SK-N-SH treated with all-trans-retinoic acid at 6 μM for 48 hours (cell line): ENCODE results near the gene GBE1.

ENCODE experiments used
- ATAC-seq: fragments of 200-7000 bp; cut with Tn5 transposase; 3 replicates; pipeline ENCODE4 v1.9.1; 2020; ENCODE audit warnings: mild to moderate bottlenecking, moderate library complexity
- ARNTL ChIP-seq: fragments of 450-650 bp; formaldehyde crosslinking; IDR thresholded peaks from 2 replicates; pipeline ENCODE4 v1.5.0; 2020; ENCODE audit warnings: low read depth, mild to moderate bottlenecking, moderate library complexity, borderline replicate concordance
- BACH2 ChIP-seq: fragments of 250-450 bp; sonication (Bioruptor Pico); IDR thresholded peaks from 2 replicates; pipeline ENCODE4 v1.9.0; 2021; ENCODE audit warnings: mild to moderate bottlenecking, borderline replicate concordance
- GLIS3 ChIP-seq: fragments of 250-450 bp; sonication (Bioruptor Pico); IDR thresholded peaks from 2 replicates; pipeline ENCODE4 v1.5.0; 2020; ENCODE audit warnings: mild to moderate bottlenecking, moderate library complexity
- ISL1 ChIP-seq: fragments of 250-450 bp; sonication (Bioruptor Pico); IDR thresholded peaks from 2 replicates; pipeline ENCODE4 v2.1.2; 2022; ENCODE audit warnings: mild to moderate bottlenecking, moderate library complexity
- SNAI2 ChIP-seq: fragments of 250-450 bp; sonication (Bioruptor Pico); IDR thresholded peaks from 2 replicates; pipeline ENCODE4 v1.5.0; 2020; ENCODE audit warnings: mild to moderate bottlenecking, moderate library complexity
- TCF4 ChIP-seq: fragments of 250-450 bp; sonication (Bioruptor Pico); IDR thresholded peaks from 2 replicates; pipeline ENCODE4 v1.8.0; 2021; ENCODE audit warnings: mild to moderate bottlenecking, moderate library complexity, borderline replicate concordance
- TOX ChIP-seq: fragments of 250-450 bp; sonication (Bioruptor Pico); IDR thresholded peaks from 2 replicates; pipeline ENCODE4 v1.8.0; 2021; ENCODE audit warnings: mild to moderate bottlenecking, moderate library complexity, borderline replicate concordance
- TSHZ2 ChIP-seq: fragments of 250-450 bp; sonication (Bioruptor Pico); IDR thresholded peaks from 2 replicates; pipeline ENCODE4 v1.5.0; 2020; ENCODE audit warnings: mild to moderate bottlenecking, moderate library complexity
- ZC3H10 ChIP-seq: fragments of 250-450 bp; sonication (Bioruptor Pico); IDR thresholded peaks from 2 replicates; pipeline ENCODE4 v1.5.1; 2021; ENCODE audit warnings: mild to moderate bottlenecking, moderate library complexity
- ZFP3 ChIP-seq: fragments of 250-450 bp; sonication (Bioruptor Pico); IDR thresholded peaks from 2 replicates; pipeline ENCODE4 v1.5.0; 2020; ENCODE audit warnings: mild to moderate bottlenecking, moderate library complexity
- ZFP30 ChIP-seq: fragments of 450-650 bp; formaldehyde crosslinking; IDR thresholded peaks from 2 replicates; pipeline ENCODE4 v1.5.0; 2022; ENCODE audit warnings: mild to moderate bottlenecking, moderate library complexity
- ZNF565 ChIP-seq: fragments of 450-650 bp; formaldehyde crosslinking; conservative IDR thresholded peaks from 2 replicates; pipeline ENCODE4 v1.5.0; 2020; ENCODE audit warnings: low read depth, mild to moderate bottlenecking, moderate library complexity
- ZNF70 ChIP-seq: fragments of 450-650 bp; formaldehyde crosslinking; IDR thresholded peaks from 2 replicates; pipeline ENCODE4 v1.5.0; 2020; ENCODE audit warnings: mild to moderate bottlenecking, moderate library complexity
- ZNF8 ChIP-seq: fragments of 450-650 bp; formaldehyde crosslinking; IDR thresholded peaks from 2 replicates; pipeline ENCODE4 v1.5.0; 2020; ENCODE audit warnings: mild to moderate bottlenecking, moderate library complexity
- TF ChIP-seq, protein P1 (sequence below): fragments of 250-450 bp; sonication (Bioruptor Pico); IDR thresholded peaks from 2 replicates; pipeline ENCODE4 v1.5.1; 2021; ENCODE audit warnings: mild to moderate bottlenecking, moderate library complexity
- TF ChIP-seq, protein P2 (sequence below): fragments of 250-450 bp; sonication (Bioruptor Pico); IDR thresholded peaks from 2 replicates; pipeline ENCODE4 v1.8.0; 2021; ENCODE audit warnings: low read depth, mild to moderate bottlenecking, moderate library complexity, borderline replicate concordance
- TF ChIP-seq, protein P3 (sequence below): fragments of 250-450 bp; sonication (Bioruptor Pico); IDR thresholded peaks from 2 replicates; pipeline ENCODE4 v1.5.1; 2020; ENCODE audit warnings: low read depth, mild to moderate bottlenecking, moderate library complexity
- TF ChIP-seq, protein P4 (sequence below): fragments of 250-450 bp; sonication (Bioruptor Pico); IDR thresholded peaks from 2 replicates; pipeline ENCODE4 v1.8.0; 2020; ENCODE audit warnings: mild to moderate bottlenecking, moderate library complexity, borderline replicate concordance

GBE1 gene

GRCh38 chr3:81465510-81466200 is 295.8 kb downstream of the GBE1 start:
- TF ChIP-seq SNAI2 (CRISPR knock-in tag) (no peak), TOX (CRISPR knock-in tag) (no peak), TCF4 (CRISPR knock-in tag) (no peak)
- TF ChIP-seq, protein P1, sequence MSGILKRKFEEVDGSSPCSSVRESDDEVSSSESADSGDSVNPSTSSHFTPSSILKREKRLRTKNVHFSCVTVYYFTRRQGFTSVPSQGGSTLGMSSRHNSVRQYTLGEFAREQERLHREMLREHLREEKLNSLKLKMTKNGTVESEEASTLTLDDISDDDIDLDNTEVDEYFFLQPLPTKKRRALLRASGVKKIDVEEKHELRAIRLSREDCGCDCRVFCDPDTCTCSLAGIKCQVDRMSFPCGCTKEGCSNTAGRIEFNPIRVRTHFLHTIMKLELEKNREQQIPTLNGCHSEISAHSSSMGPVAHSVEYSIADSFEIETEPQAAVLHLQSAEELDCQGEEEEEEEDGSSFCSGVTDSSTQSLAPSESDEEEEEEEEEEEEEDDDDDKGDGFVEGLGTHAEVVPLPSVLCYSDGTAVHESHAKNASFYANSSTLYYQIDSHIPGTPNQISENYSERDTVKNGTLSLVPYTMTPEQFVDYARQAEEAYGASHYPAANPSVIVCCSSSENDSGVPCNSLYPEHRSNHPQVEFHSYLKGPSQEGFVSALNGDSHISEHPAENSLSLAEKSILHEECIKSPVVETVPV: no peak
- peak; percentile 25; the same call in 2 of the 3 replicates for ATAC-seq

- no peak for TF ChIP-seq SNAI2 (CRISPR knock-in tag)
- no peak for TF ChIP-seq ZNF70 (CRISPR knock-in tag)
- TF ChIP-seq, protein P1: no peak
- TF ChIP-seq, protein P2, sequence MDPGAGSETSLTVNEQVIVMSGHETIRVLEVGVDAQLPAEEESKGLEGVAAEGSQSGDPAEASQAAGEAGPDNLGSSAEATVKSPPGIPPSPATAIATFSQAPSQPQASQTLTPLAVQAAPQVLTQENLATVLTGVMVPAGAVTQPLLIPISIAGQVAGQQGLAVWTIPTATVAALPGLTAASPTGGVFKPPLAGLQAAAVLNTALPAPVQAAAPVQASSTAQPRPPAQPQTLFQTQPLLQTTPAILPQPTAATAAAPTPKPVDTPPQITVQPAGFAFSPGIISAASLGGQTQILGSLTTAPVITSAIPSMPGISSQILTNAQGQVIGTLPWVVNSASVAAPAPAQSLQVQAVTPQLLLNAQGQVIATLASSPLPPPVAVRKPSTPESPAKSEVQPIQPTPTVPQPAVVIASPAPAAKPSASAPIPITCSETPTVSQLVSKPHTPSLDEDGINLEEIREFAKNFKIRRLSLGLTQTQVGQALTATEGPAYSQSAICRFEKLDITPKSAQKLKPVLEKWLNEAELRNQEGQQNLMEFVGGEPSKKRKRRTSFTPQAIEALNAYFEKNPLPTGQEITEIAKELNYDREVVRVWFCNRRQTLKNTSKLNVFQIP (CRISPR knock-in tag): no peak
- TF ChIP-seq ZC3H10 (CRISPR knock-in tag): no peak
- TF ChIP-seq ARNTL (CRISPR knock-in tag): no peak
These were observed 297.7 kb downstream of the GBE1 start for GRCh38 chr3:81463781-81464180.

GRCh38 chr3:81462921-81463320 is 298.5 kb downstream of the GBE1 start:
- TF ChIP-seq GLIS3 (CRISPR knock-in tag) (no peak), ZNF565 (CRISPR knock-in tag) (no peak), ZFP3 (no peak), ZFP30 (no peak), ZNF8 (CRISPR knock-in tag) (no peak)
- peak; percentile 70 for ATAC-seq

More at GRCh38 chr3:81463781-81464180, 297.7 kb downstream of the GBE1 start:
- peak; percentile 40; the same call in 2 of the 3 replicates for ATAC-seq

- no peak for ATAC-seq
- no peak for TF ChIP-seq TCF4 (CRISPR knock-in tag)
- TF ChIP-seq ZFP30: no peak
- TF ChIP-seq BACH2: no peak
- no peak for TF ChIP-seq TSHZ2
- TF ChIP-seq, protein P3, sequence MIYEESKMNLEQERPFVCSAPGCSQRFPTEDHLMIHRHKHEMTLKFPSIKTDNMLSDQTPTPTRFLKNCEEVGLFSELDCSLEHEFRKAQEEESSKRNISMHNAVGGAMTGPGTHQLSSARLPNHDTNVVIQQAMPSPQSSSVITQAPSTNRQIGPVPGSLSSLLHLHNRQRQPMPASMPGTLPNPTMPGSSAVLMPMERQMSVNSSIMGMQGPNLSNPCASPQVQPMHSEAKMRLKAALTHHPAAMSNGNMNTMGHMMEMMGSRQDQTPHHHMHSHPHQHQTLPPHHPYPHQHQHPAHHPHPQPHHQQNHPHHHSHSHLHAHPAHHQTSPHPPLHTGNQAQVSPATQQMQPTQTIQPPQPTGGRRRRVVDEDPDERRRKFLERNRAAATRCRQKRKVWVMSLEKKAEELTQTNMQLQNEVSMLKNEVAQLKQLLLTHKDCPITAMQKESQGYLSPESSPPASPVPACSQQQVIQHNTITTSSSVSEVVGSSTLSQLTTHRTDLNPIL: no peak
These were observed 301.7 kb downstream of the GBE1 start for GRCh38 chr3:81459733-81460132.

- ATAC-seq: peak; percentile 44; the same call in 1 of the 3 replicates
- TF ChIP-seq ZFP3 (no peak), ISL1 (CRISPR knock-in tag) (no peak), TSHZ2 (no peak), ZNF565 (CRISPR knock-in tag) (no peak)
- TF ChIP-seq, protein P4, sequence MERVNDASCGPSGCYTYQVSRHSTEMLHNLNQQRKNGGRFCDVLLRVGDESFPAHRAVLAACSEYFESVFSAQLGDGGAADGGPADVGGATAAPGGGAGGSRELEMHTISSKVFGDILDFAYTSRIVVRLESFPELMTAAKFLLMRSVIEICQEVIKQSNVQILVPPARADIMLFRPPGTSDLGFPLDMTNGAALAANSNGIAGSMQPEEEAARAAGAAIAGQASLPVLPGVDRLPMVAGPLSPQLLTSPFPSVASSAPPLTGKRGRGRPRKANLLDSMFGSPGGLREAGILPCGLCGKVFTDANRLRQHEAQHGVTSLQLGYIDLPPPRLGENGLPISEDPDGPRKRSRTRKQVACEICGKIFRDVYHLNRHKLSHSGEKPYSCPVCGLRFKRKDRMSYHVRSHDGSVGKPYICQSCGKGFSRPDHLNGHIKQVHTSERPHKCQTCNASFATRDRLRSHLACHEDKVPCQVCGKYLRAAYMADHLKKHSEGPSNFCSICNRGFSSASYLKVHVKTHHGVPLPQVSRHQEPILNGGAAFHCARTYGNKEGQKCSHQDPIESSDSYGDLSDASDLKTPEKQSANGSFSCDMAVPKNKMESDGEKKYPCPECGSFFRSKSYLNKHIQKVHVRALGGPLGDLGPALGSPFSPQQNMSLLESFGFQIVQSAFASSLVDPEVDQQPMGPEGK (CRISPR knock-in tag): no peak
- TF ChIP-seq, protein P2 (CRISPR knock-in tag): no peak
These were observed 309.0 kb downstream of the GBE1 start for GRCh38 chr3:81452418-81452817.
